HCT116 (cell line): ENCODE measurements around the gene SPDYE18.
"Not testable (repeated sequence)": the region's sequence is repeated elsewhere in the genome, so short reads cannot be mapped to it uniquely, and the experiment has no call there.

ENCODE experiments used
- CTCF ChIP-seq, 3 experiments: fragments of 200-600 bp in 1 of 3; sonication (generic) in 1 of 3; IDR thresholded peaks in 2 of 3; conservative IDR thresholded peaks in 1 of 3; 2 replicates each; pipeline ENCODE4 v1.5.1; 2012 to 2017; ENCODE audit warnings: low read depth in 2 of 3, low read length in 2 of 3, antibody characterized with exemption in 1 of 3, borderline replicate concordance in 1 of 3, control low read depth in 1 of 3, mild to moderate bottlenecking in 1 of 3, mixed read lengths in 1 of 3, mixed run types in 1 of 3, moderate library complexity in 1 of 3; ENCODE audit not compliant: insufficient read depth in 1 of 3
- POLR2AphosphoS5 ChIP-seq: IDR thresholded peaks from 2 replicates; pipeline ENCODE4 v1.6.1; 2011; ENCODE audit warnings: mild to moderate bottlenecking, low read depth, low read length, moderate library complexity

- not testable (repeated sequence) for TF ChIP-seq POLR2AphosphoS5; CTCF (IDR thresholded peaks at IDR 0.05 in 2 of 3, conservative IDR thresholded peaks at IDR 0.05 in 1 of 3; ENCODE audit: borderline replicate concordance in 1 of 3, insufficient read depth in 1 of 3, low read depth in 2 of 3, low read length in 2 of 3)
Observed at GRCh38 chr7:77032261-77032660, 30.1 kb downstream of the SPDYE18 start, which contains the start of gene SPDYE17.
